ENCODE data around the gene MCTP1.

Gene MCTP1

GRCh38 chr5:95194856-95195255 is 90.0 kb downstream of the MCTP1 start:
- H3K56ac ChIP-seq (ENCODE audit: low read length): no peak overlapping the region
- H3K4me3 ChIP-seq (ENCODE audit: low read length): no peak overlapping the region
- H4K5ac ChIP-seq (ENCODE audit: low read length): no peak overlapping the region
- H3K9ac ChIP-seq (ENCODE audit: low read length): no peak overlapping the region
- H3K27ac ChIP-seq (ENCODE audit: low read depth, low read length): no peak overlapping the region
- no peaks in the 10 kb centered on the region for H3K4me1 ChIP-seq (ENCODE audit: control insufficient read depth, low read depth, low read length)
- H3K18ac ChIP-seq (ENCODE audit: low read length): no peak overlapping the region
- no peak overlapping the region for H2BK5ac ChIP-seq (ENCODE audit: low read length)
- no peak overlapping the region for H3K4ac ChIP-seq (ENCODE audit: low read depth, low read length)
- H2BK120ac ChIP-seq (ENCODE audit: low read depth, low read length): no peak overlapping the region
- DNase-seq: no peak
- no CpG with 5 or more reads among the region's 4 CpGs for WGBS (ENCODE audit: extremely low coverage, insufficient coverage, low lambda C conversion rate)
- H2BK15ac ChIP-seq (replicated peaks; ENCODE audit: low read depth): no peak overlapping the region
- H3K79me2 ChIP-seq (ENCODE audit: control insufficient read depth, insufficient read depth, low read length): no peaks in the 10 kb centered on the region
- H3K27me3 ChIP-seq (ENCODE audit: insufficient read depth, low read length, poor library complexity): no peaks in the 10 kb centered on the region
- no peaks in the 10 kb centered on the region for H3K36me3 ChIP-seq (ENCODE audit: control insufficient read depth, insufficient read depth, low read length)
- no peak overlapping the region for H3K23ac ChIP-seq (ENCODE audit: low read length)
- no peak overlapping the region for H2AK5ac ChIP-seq (ENCODE audit: low read length)
- H4K8ac ChIP-seq (ENCODE audit: low read depth, low read length): no peak overlapping the region
- H3K79me1 ChIP-seq (ENCODE audit: low read length): no peaks in the 10 kb centered on the region
- no peak overlapping the region for H3K4me2 ChIP-seq (ENCODE audit: low read length)

- no peaks in the 10 kb centered on the region for H3K27me3 ChIP-seq (ENCODE audit: insufficient read depth, low read length, poor library complexity)
- H2BK5ac ChIP-seq (ENCODE audit: low read length): no peak overlapping the region
- DNase-seq: no peak
- no peak overlapping the region for H3K18ac ChIP-seq (ENCODE audit: low read length)
- no peak overlapping the region for H2BK15ac ChIP-seq (replicated peaks; ENCODE audit: low read depth)
- H3K56ac ChIP-seq (ENCODE audit: low read length): no peak overlapping the region
- no peak overlapping the region for H3K4ac ChIP-seq (ENCODE audit: low read depth, low read length)
- no peak overlapping the region for H4K5ac ChIP-seq (ENCODE audit: low read length)
- H2BK120ac ChIP-seq (ENCODE audit: low read depth, low read length): no peak overlapping the region
- no peaks in the 10 kb centered on the region for H3K79me1 ChIP-seq (ENCODE audit: low read length)
- H3K36me3 ChIP-seq (ENCODE audit: control insufficient read depth, insufficient read depth, low read length): no peaks in the 10 kb centered on the region
- no CpG with 5 or more reads among the region's 2 CpGs for WGBS (ENCODE audit: extremely low coverage, insufficient coverage, low lambda C conversion rate)
- no peak overlapping the region for H3K4me2 ChIP-seq (ENCODE audit: low read length)
- no peak overlapping the region for H3K27ac ChIP-seq (ENCODE audit: low read depth, low read length)
- H4K8ac ChIP-seq (ENCODE audit: low read depth, low read length): no peak overlapping the region
- H3K4me1 ChIP-seq (ENCODE audit: control insufficient read depth, low read depth, low read length): no peaks in the 10 kb centered on the region
- H3K79me2 ChIP-seq (ENCODE audit: control insufficient read depth, insufficient read depth, low read length): no peaks in the 10 kb centered on the region
- H3K4me3 ChIP-seq (ENCODE audit: low read length): no peak overlapping the region
- no peak overlapping the region for H3K23ac ChIP-seq (ENCODE audit: low read length)
- no peak overlapping the region for H3K9ac ChIP-seq (ENCODE audit: low read length)
- H2AK5ac ChIP-seq (ENCODE audit: low read length): no peak overlapping the region
These were observed 93.6 kb downstream of the MCTP1 start for GRCh38 chr5:95191330-95191729.

GRCh38 chr5:95184924-95185323 is 100.0 kb downstream of the MCTP1 start:
- no peak overlapping the region for H3K27ac ChIP-seq (ENCODE audit: low read depth, low read length)
- no peak overlapping the region for H2BK5ac ChIP-seq (ENCODE audit: low read length)
- H3K18ac ChIP-seq (ENCODE audit: low read length): no peak overlapping the region
- H2BK120ac ChIP-seq (ENCODE audit: low read depth, low read length): no peak overlapping the region
- H3K9ac ChIP-seq (ENCODE audit: low read length): no peak overlapping the region
- no peak overlapping the region for H3K56ac ChIP-seq (ENCODE audit: low read length)
- no peaks in the 10 kb centered on the region for H3K79me2 ChIP-seq (ENCODE audit: control insufficient read depth, insufficient read depth, low read length)
- no peak for DNase-seq
- no peak overlapping the region for H2AK5ac ChIP-seq (ENCODE audit: low read length)
- no peak overlapping the region for H3K23ac ChIP-seq (ENCODE audit: low read length)
- no peak overlapping the region for H3K4me3 ChIP-seq (ENCODE audit: low read length)
- H4K5ac ChIP-seq (ENCODE audit: low read length): no peak overlapping the region
- H3K4me2 ChIP-seq (ENCODE audit: low read length): no peak overlapping the region
- H3K27me3 ChIP-seq (ENCODE audit: insufficient read depth, low read length, poor library complexity): no peaks in the 10 kb centered on the region
- no peaks in the 10 kb centered on the region for H3K79me1 ChIP-seq (ENCODE audit: low read length)
- H4K8ac ChIP-seq (ENCODE audit: low read depth, low read length): no peak overlapping the region
- H3K4ac ChIP-seq (ENCODE audit: low read depth, low read length): no peak overlapping the region
- no peaks in the 10 kb centered on the region for H3K4me1 ChIP-seq (ENCODE audit: control insufficient read depth, low read depth, low read length)
- WGBS (ENCODE audit: extremely low coverage, insufficient coverage, low lambda C conversion rate): no CpG with 5 or more reads among the region's 4 CpGs
- H2BK15ac ChIP-seq (replicated peaks; ENCODE audit: low read depth): no peak overlapping the region
- H3K36me3 ChIP-seq (ENCODE audit: control insufficient read depth, insufficient read depth, low read length): no peaks in the 10 kb centered on the region

GRCh38 chr5:95181644-95182043 is 103.2 kb downstream of the MCTP1 start:
- no peak overlapping the region for H3K56ac ChIP-seq (ENCODE audit: low read length)
- no peak overlapping the region for H2AK5ac ChIP-seq (ENCODE audit: low read length)
- H4K5ac ChIP-seq (ENCODE audit: low read length): no peak overlapping the region
- H3K36me3 ChIP-seq (ENCODE audit: control insufficient read depth, insufficient read depth, low read length): no peaks in the 10 kb centered on the region
- H2BK15ac ChIP-seq (replicated peaks; ENCODE audit: low read depth): no peak overlapping the region
- H3K4me3 ChIP-seq (ENCODE audit: low read length): no peak overlapping the region
- no peak overlapping the region for H4K8ac ChIP-seq (ENCODE audit: low read depth, low read length)
- H3K4me1 ChIP-seq (ENCODE audit: control insufficient read depth, low read depth, low read length): peaks cover 2% of the 10 kb centered on the region
- DNase-seq: no peak
- H3K27ac ChIP-seq (ENCODE audit: low read depth, low read length): no peak overlapping the region
- no peak overlapping the region for H2BK120ac ChIP-seq (ENCODE audit: low read depth, low read length)
- H3K18ac ChIP-seq (ENCODE audit: low read length): no peak overlapping the region
- no peaks in the 10 kb centered on the region for H3K27me3 ChIP-seq (ENCODE audit: insufficient read depth, low read length, poor library complexity)
- no peak overlapping the region for H3K4me2 ChIP-seq (ENCODE audit: low read length)
- H3K79me2 ChIP-seq (ENCODE audit: control insufficient read depth, insufficient read depth, low read length): no peaks in the 10 kb centered on the region
- no peak overlapping the region for H3K9ac ChIP-seq (ENCODE audit: low read length)
- no peak overlapping the region for H3K23ac ChIP-seq (ENCODE audit: low read length)
- H3K79me1 ChIP-seq (ENCODE audit: low read length): no peaks in the 10 kb centered on the region
- no CpG with 5 or more reads among the region's 3 CpGs for WGBS (ENCODE audit: extremely low coverage, insufficient coverage, low lambda C conversion rate)
- H3K4ac ChIP-seq (ENCODE audit: low read depth, low read length): no peak overlapping the region
- H2BK5ac ChIP-seq (ENCODE audit: low read length): no peak overlapping the region

- DNase-seq: peak; percentile 96
- peak overlapping the region; percentile 20 for H3K18ac ChIP-seq (ENCODE audit: low read length)
These were observed 106.7 kb downstream of the MCTP1 start for GRCh38 chr5:95178046-95178651.

GRCh38 chr5:95177456-95177855 is 107.4 kb downstream of the MCTP1 start:
- no peaks in the 10 kb centered on the region for H3K79me2 ChIP-seq (ENCODE audit: control insufficient read depth, insufficient read depth, low read length)
- no peak overlapping the region for H2AK5ac ChIP-seq (ENCODE audit: low read length)
- no CpG with 5 or more reads among the region's 4 CpGs for WGBS (ENCODE audit: extremely low coverage, insufficient coverage, low lambda C conversion rate)
- H2BK5ac ChIP-seq (ENCODE audit: low read length): no peak overlapping the region
- H3K27me3 ChIP-seq (ENCODE audit: insufficient read depth, low read length, poor library complexity): no peaks in the 10 kb centered on the region
- no peak overlapping the region for H3K23ac ChIP-seq (ENCODE audit: low read length)
- H2BK120ac ChIP-seq (ENCODE audit: low read depth, low read length): no peak overlapping the region
- H3K56ac ChIP-seq (ENCODE audit: low read length): no peak overlapping the region
- peak overlapping the region; percentile 36 for H3K4ac ChIP-seq (ENCODE audit: low read depth, low read length)
- H3K9ac ChIP-seq (ENCODE audit: low read length): no peak overlapping the region
- H3K27ac ChIP-seq (ENCODE audit: low read depth, low read length): peak overlapping the region; percentile 3
- no peaks in the 10 kb centered on the region for H3K79me1 ChIP-seq (ENCODE audit: low read length)
- no peak overlapping the region for H4K8ac ChIP-seq (ENCODE audit: low read depth, low read length)
- H3K4me2 ChIP-seq (ENCODE audit: low read length): no peak overlapping the region
- H2BK15ac ChIP-seq (replicated peaks; ENCODE audit: low read depth): no peak overlapping the region
- no peak overlapping the region for H3K18ac ChIP-seq (ENCODE audit: low read length)
- H3K4me3 ChIP-seq (ENCODE audit: low read length): no peak overlapping the region
- no peak for DNase-seq
- H3K36me3 ChIP-seq (ENCODE audit: control insufficient read depth, insufficient read depth, low read length): no peaks in the 10 kb centered on the region
- no peak overlapping the region for H4K5ac ChIP-seq (ENCODE audit: low read length)
- peaks cover 2% of the 10 kb centered on the region for H3K4me1 ChIP-seq (ENCODE audit: control insufficient read depth, low read depth, low read length)

More at GRCh38 chr5:95178046-95178651, 106.7 kb downstream of the MCTP1 start:
- peaks cover 2% of the 10 kb centered on the region for H3K4me1 ChIP-seq (ENCODE audit: control insufficient read depth, low read depth, low read length)
- H2BK5ac ChIP-seq (ENCODE audit: low read length): no peak overlapping the region
- H2BK120ac ChIP-seq (ENCODE audit: low read depth, low read length): no peak overlapping the region
- H2AK5ac ChIP-seq (ENCODE audit: low read length): no peak overlapping the region
- H3K36me3 ChIP-seq (ENCODE audit: control insufficient read depth, insufficient read depth, low read length): no peaks in the 10 kb centered on the region
- H4K8ac ChIP-seq (ENCODE audit: low read depth, low read length): no peak overlapping the region
- WGBS (ENCODE audit: extremely low coverage, insufficient coverage, low lambda C conversion rate): no CpG with 5 or more reads among the region's 4 CpGs
- H3K23ac ChIP-seq (ENCODE audit: low read length): peak overlapping the region; percentile 31
- H4K5ac ChIP-seq (ENCODE audit: low read length): no peak overlapping the region
- H2BK15ac ChIP-seq (replicated peaks; ENCODE audit: low read depth): no peak overlapping the region
- H3K56ac ChIP-seq (ENCODE audit: low read length): peak overlapping the region; percentile 17
- H3K4me2 ChIP-seq (ENCODE audit: low read length): no peak overlapping the region
- H3K27ac ChIP-seq (ENCODE audit: low read depth, low read length): peak overlapping the region; percentile 3
- H3K9ac ChIP-seq (ENCODE audit: low read length): no peak overlapping the region
- H3K79me1 ChIP-seq (ENCODE audit: low read length): no peaks in the 10 kb centered on the region
- H3K27me3 ChIP-seq (ENCODE audit: insufficient read depth, low read length, poor library complexity): no peaks in the 10 kb centered on the region
- H3K4me3 ChIP-seq (ENCODE audit: low read length): no peak overlapping the region
- no peaks in the 10 kb centered on the region for H3K79me2 ChIP-seq (ENCODE audit: control insufficient read depth, insufficient read depth, low read length)
- peak overlapping the region; percentile 75 for H3K4ac ChIP-seq (ENCODE audit: low read depth, low read length)

All from mesendoderm (in vitro differentiated cells).